K562 (cell line): ENCODE measurements around the gene PNISR. TPM values are rescaled to one million over a fixed set of nuclear protein-coding genes. Genes with fewer than 3 reads are reported as not detected.

Experiments
- BRF1 ChIP-seq: IDR thresholded peaks from 3 replicates; pipeline ENCODE4 v1.6.1; 2011; ENCODE audit warnings: borderline replicate concordance, mild to moderate bottlenecking; ENCODE audit not compliant: insufficient read length; ENCODE audit errors: extremely low read depth
- CAMTA2 ChIP-seq: fragments of 250-450 bp; sonication (Bioruptor Pico); conservative IDR thresholded peaks from 2 replicates; pipeline ENCODE4 v1.5.1; 2022
- CCNT2 ChIP-seq: IDR thresholded peaks from 2 replicates; pipeline ENCODE4 v1.6.1; 2011; ENCODE audit warnings: borderline replicate concordance, low read depth, mild to moderate bottlenecking, moderate library complexity, mixed read lengths, low read length; ENCODE audit not compliant: insufficient read length; ENCODE audit errors: extremely low read depth
- CSDE1 ChIP-seq, 2 experiments: fragments of 450-650 bp; IDR thresholded peaks; 2 replicates each; pipeline ENCODE4 v1.6.1; 2016; ENCODE audit warnings: mild to moderate bottlenecking in 1 of 2
- FIP1L1 ChIP-seq: fragments of 200-400 bp; formaldehyde crosslinking; IDR thresholded peaks from 2 replicates; pipeline ENCODE4 v1.6.1; 2018; ENCODE audit warnings: mild to moderate bottlenecking, low read depth, low read length; ENCODE audit not compliant: poor library complexity, severe bottlenecking
- FOXM1 ChIP-seq, 2 experiments: fragments of 450-650 bp in 1 of 2; sonication (generic) in 1 of 2; formaldehyde crosslinking in 1 of 2; IDR thresholded peaks; 2 replicates each; pipeline versions ENCODE4 v1.6.1 to v1.9.0; 2017 to 2022; ENCODE audit warnings: low read depth in 2 of 2, mild to moderate bottlenecking in 2 of 2, missing genetic modification reagents in 1 of 2, moderate library complexity in 1 of 2
- JUND ChIP-seq, 2 experiments: IDR thresholded peaks; 2 replicates in 1 of 2; 3 replicates in 1 of 2; pipeline ENCODE4 v1.6.1; 2011; ENCODE audit warnings: borderline replicate concordance in 2 of 2, low read depth in 2 of 2, low read length in 2 of 2, improper control_type of control experiment in 1 of 2, missing biosample characterization in 1 of 2, missing genetic modification characterization in 1 of 2, missing genetic modification reagents in 1 of 2
- KAT2B ChIP-seq: IDR thresholded peaks from one replicate; pipeline ENCODE4 v1.6.1; 2012; ENCODE audit warnings: low read depth, mild to moderate bottlenecking, control low read depth, inconsistent platforms, low read length, moderate library complexity
- MEF2D ChIP-seq: conservative IDR thresholded peaks from 2 replicates; pipeline ENCODE4 v1.6.1; 2016; ENCODE audit warnings: low read depth, missing genetic modification characterization, missing compliant biosample characterization
- NONO ChIP-seq, 2 experiments: fragments of 200-400 bp in 1 of 2; fragments of 450-650 bp in 1 of 2; formaldehyde crosslinking in 1 of 2; IDR thresholded peaks; 2 replicates each; pipeline ENCODE4 v1.6.1; 2017; ENCODE audit warnings: low read depth in 2 of 2, mild to moderate bottlenecking in 2 of 2, moderate library complexity in 2 of 2, low read length in 1 of 2
- NR4A1 ChIP-seq, 2 experiments: fragments of 250-450 bp in 1 of 2; fragments of 450-650 bp in 1 of 2; sonication (Bioruptor Pico) in 1 of 2; IDR thresholded peaks; 2 replicates each; pipeline versions ENCODE4 v1.4.0 to v1.6.1; 2016 to 2020; ENCODE audit warnings: mild to moderate bottlenecking in 2 of 2, missing compliant biosample characterization in 1 of 2, missing genetic modification characterization in 1 of 2, moderate library complexity in 1 of 2
- POLR2B ChIP-seq: fragments of 450-650 bp; IDR thresholded peaks from 2 replicates; pipeline ENCODE4 v1.6.1; 2018; ENCODE audit warnings: low read depth; ENCODE audit not compliant: partially characterized antibody
- RNF2 ChIP-seq: sonication (generic); IDR thresholded peaks from 2 replicates; pipeline ENCODE4 v1.6.1; 2016
- SRSF3 ChIP-seq: fragments of 200-400 bp; formaldehyde crosslinking; IDR thresholded peaks from 2 replicates; pipeline ENCODE4 v1.6.1; 2016; ENCODE audit warnings: mild to moderate bottlenecking, low read length, moderate library complexity; ENCODE audit not compliant: insufficient read depth
- SRSF7 ChIP-seq: fragments of 200-400 bp; formaldehyde crosslinking; optimal IDR thresholded peaks from 2 replicates; pipeline ENCODE3; 2017; ENCODE audit warnings: mild to moderate bottlenecking, low read depth, low read length
- TAF9B ChIP-seq: fragments of 450-650 bp; IDR thresholded peaks from 2 replicates; pipeline ENCODE4 v1.6.1; 2018; ENCODE audit warnings: mild to moderate bottlenecking; ENCODE audit not compliant: partially characterized antibody
- ZBED1 ChIP-seq: IDR thresholded peaks from 2 replicates; pipeline ENCODE4 v1.6.1; 2014
- ZFP36 ChIP-seq: fragments of 150-350 bp; IDR thresholded peaks from 2 replicates; pipeline ENCODE4 v1.6.1; 2018; ENCODE audit warnings: low read length, low read depth; ENCODE audit not compliant: partially characterized antibody
- polyA plus RNA-seq, 8 experiments: library from polyadenylated mRNA; depleted of rRNA in 4 of 8; stranded (reverse) in 5 of 8; unstranded in 3 of 8; fragments of >200 nt; fragmentation: Nextera tagmentation in 2 of 8; fragmentation: Illumina TruSeq in 1 of 8; extraction: Ambion mirVana in 2 of 8; extraction: Trizol in 1 of 8; gene quantifications; 2 replicates each; pipeline versions ENCODE4 v1.2.1 to v1.2.3, GENCODE V29; 2011 to 2014; ENCODE audit warnings: inconsistent platforms in 1 of 8, missing spikeins in 1 of 8
- total RNA-seq, 7 experiments: library from RNA; depleted of rRNA in 6 of 7; stranded (reverse); fragments of >200 nt in 6 of 7; fragmentation: Illumina TruSeq in 2 of 7; extraction: Trizol in 2 of 7; gene quantifications; 2 replicates each; pipeline versions ENCODE4 v1.2.1 to v1.2.3, GENCODE V29; 2011 to 2021; ENCODE audit warnings: low replicate concordance in 1 of 7
- TF ChIP-seq, protein P1 (sequence below): conservative IDR thresholded peaks from 2 replicates; pipeline ENCODE4 v1.6.1; 2011; ENCODE audit warnings: low read depth, mild to moderate bottlenecking, low read length; ENCODE audit not compliant: control insufficient read depth
- TF ChIP-seq, protein P2 (sequence below): fragments of 250-450 bp; sonication (Bioruptor Pico); IDR thresholded peaks from 2 replicates; pipeline ENCODE4 v1.8.0; 2022; ENCODE audit warnings: inconsistent platforms
- TF ChIP-seq, protein P3 (sequence below): fragments of 450-650 bp; formaldehyde crosslinking; IDR thresholded peaks from 2 replicates; pipeline ENCODE4 v1.4.0; 2020; ENCODE audit warnings: mild to moderate bottlenecking, moderate library complexity

Gene PNISR
- total and polyA plus RNA-seq, 9 of the 15 experiments (the other 6 are each of a cell fraction or from before 2014, with no cell fraction given), result 97.4 to 206 (median 131) TPM

DNA sequence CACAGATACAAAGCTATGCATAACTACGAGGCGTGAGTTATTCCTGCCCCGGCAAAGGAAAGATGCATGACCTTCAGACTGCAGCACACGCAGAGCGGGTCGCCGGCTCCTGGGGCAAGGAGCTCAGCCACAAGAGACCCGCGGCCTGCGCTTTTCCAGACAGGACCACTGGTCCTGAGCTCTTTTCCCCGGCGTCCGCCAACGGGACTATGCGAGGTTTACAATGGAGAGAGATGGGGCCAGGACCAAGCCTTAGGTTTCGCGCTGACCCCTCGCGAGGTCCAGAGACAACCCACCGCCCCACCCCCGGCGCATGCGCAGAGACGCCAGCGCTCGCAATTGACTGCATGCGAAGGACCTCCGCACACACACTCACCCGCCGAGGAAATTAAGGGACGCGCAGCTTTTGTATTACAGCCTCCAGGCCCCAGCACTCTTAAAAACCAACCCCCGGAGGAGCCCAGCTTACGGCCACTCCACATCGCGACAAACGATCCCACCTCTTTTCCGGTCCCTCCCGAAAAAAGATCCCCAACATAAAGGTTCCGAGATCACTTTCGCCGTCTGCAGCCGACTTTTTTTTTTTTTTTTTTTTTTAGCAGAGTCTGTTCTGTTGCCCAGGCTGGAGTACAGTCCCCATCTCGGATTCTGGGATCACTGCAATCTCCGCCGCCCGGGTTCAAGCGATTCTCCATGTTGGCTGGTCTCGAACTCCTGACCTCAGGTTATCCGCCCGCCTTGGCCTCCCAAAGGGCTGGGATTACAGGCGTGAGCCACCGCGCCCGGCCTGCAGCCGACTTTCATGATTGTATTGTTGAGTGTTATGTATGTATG is 31.2 kb downstream of the PNISR start, which contains the start of gene COQ3 (continued):
- TF ChIP-seq, protein P1, sequence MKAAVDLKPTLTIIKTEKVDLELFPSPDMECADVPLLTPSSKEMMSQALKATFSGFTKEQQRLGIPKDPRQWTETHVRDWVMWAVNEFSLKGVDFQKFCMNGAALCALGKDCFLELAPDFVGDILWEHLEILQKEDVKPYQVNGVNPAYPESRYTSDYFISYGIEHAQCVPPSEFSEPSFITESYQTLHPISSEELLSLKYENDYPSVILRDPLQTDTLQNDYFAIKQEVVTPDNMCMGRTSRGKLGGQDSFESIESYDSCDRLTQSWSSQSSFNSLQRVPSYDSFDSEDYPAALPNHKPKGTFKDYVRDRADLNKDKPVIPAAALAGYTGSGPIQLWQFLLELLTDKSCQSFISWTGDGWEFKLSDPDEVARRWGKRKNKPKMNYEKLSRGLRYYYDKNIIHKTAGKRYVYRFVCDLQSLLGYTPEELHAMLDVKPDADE, result no peak
- TF ChIP-seq SRSF7 (no peak), FIP1L1 (no peak), SRSF3 (no peak), CCNT2 (no peak), KAT2B (no peak), ZBED1 (no peak), NONO (IDR thresholded peaks at IDR 0.05; ENCODE audit: low read depth in 2 of 2, low read length in 1 of 2) (no peak), NR4A1 (CRISPR knock-in tag; IDR thresholded peaks at IDR 0.05) (0 out of 2 replicates have a peak, but pooled peaks have one; percentile 53), NR4A1 (tag; IDR thresholded peaks at IDR 0.05) (no peak), FOXM1 (IDR thresholded peaks at IDR 0.05; ENCODE audit: low read depth) (0 out of 2 replicates have a peak, but pooled peaks have one; percentile 19), FOXM1 (CRISPR knock-in tag; IDR thresholded peaks at IDR 0.05; ENCODE audit: low read depth) (no peak), MEF2D (tag) (no peak), POLR2B (peak; percentile 83), RNF2 (no peak), TAF9B (peak; percentile 88), BRF1 (no peak), CAMTA2 (no peak), ZFP36 (no peak), CSDE1 (IDR thresholded peaks at IDR 0.05) (no peak), JUND (IDR thresholded peaks at IDR 0.05; ENCODE audit: borderline replicate concordance, low read depth, low read length) (peak; percentile 33), JUND (tag; IDR thresholded peaks at IDR 0.05; ENCODE audit: borderline replicate concordance, low read depth, low read length) (no peak)
- TF ChIP-seq, protein P2, sequence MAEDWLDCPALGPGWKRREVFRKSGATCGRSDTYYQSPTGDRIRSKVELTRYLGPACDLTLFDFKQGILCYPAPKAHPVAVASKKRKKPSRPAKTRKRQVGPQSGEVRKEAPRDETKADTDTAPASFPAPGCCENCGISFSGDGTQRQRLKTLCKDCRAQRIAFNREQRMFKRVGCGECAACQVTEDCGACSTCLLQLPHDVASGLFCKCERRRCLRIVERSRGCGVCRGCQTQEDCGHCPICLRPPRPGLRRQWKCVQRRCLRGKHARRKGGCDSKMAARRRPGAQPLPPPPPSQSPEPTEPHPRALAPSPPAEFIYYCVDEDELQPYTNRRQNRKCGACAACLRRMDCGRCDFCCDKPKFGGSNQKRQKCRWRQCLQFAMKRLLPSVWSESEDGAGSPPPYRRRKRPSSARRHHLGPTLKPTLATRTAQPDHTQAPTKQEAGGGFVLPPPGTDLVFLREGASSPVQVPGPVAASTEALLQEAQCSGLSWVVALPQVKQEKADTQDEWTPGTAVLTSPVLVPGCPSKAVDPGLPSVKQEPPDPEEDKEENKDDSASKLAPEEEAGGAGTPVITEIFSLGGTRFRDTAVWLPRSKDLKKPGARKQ (CRISPR knock-in tag), result no peak
- TF ChIP-seq, protein P3, sequence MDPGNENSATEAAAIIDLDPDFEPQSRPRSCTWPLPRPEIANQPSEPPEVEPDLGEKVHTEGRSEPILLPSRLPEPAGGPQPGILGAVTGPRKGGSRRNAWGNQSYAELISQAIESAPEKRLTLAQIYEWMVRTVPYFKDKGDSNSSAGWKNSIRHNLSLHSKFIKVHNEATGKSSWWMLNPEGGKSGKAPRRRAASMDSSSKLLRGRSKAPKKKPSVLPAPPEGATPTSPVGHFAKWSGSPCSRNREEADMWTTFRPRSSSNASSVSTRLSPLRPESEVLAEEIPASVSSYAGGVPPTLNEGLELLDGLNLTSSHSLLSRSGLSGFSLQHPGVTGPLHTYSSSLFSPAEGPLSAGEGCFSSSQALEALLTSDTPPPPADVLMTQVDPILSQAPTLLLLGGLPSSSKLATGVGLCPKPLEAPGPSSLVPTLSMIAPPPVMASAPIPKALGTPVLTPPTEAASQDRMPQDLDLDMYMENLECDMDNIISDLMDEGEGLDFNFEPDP, result no peak
